DND-41 (cell line): ENCODE measurements around the gene GLYATL1B.

ENCODE experiments used
- ATAC-seq: fragments of 200-7000 bp; cut with Tn5 transposase; 3 replicates; pipeline ENCODE4 v1.9.1; 2021; ENCODE audit warnings: low read depth; ENCODE audit not compliant: insufficient read depth
- DNase-seq: peaks from one replicate; pipeline ENCODE4 v3.0.0-alpha.2; 2020
- H2AFZ ChIP-seq: 2 replicates; pipeline ENCODE4 v1.6.0; 2012; ENCODE audit warnings: low read depth, low read length
- H3K27ac ChIP-seq: 2 replicates; pipeline ENCODE4 v1.5.1; 2012; ENCODE audit warnings: low read length, inconsistent platforms
- H3K27me3 ChIP-seq: fragments of 200-600 bp; sonication (generic); 2 replicates; pipeline ENCODE4 v1.6.0; 2012; ENCODE audit warnings: low read length, mild to moderate bottlenecking, inconsistent platforms; ENCODE audit not compliant: insufficient read depth, poor library complexity
- H3K36me3 ChIP-seq: 2 replicates; pipeline ENCODE4 v1.5.1; 2012; ENCODE audit warnings: low read length, inconsistent platforms; ENCODE audit not compliant: insufficient read depth
- H3K4me1 ChIP-seq: 2 replicates; pipeline ENCODE4 v1.5.1; 2012; ENCODE audit warnings: mild to moderate bottlenecking, low read length; ENCODE audit not compliant: insufficient read depth
- H3K4me2 ChIP-seq: 2 replicates; pipeline ENCODE4 v1.6.0; 2012; ENCODE audit warnings: mild to moderate bottlenecking, moderate library complexity, low read length, inconsistent platforms; ENCODE audit not compliant: insufficient read depth
- H3K4me3 ChIP-seq, 2 experiments: fragments of 200-600 bp in 1 of 2; shearing (Covaris generic) in 1 of 2; 2 replicates each; pipeline ENCODE4 v1.5.1; 2012 to 2016; ENCODE audit warnings: inconsistent platforms in 2 of 2, low read length in 2 of 2, mild to moderate bottlenecking in 2 of 2, low read depth in 1 of 2, moderate library complexity in 1 of 2
- H3K79me2 ChIP-seq: 2 replicates; pipeline ENCODE4 v1.6.0; 2012; ENCODE audit warnings: low read length, inconsistent platforms; ENCODE audit not compliant: insufficient read depth
- H3K9ac ChIP-seq: 2 replicates; pipeline ENCODE4 v1.6.0; 2012; ENCODE audit warnings: low read depth, mild to moderate bottlenecking, inconsistent platforms, low read length, moderate library complexity
- H3K9me3 ChIP-seq: 2 replicates; pipeline ENCODE4 v1.5.1; 2012; ENCODE audit warnings: low read length, moderate library complexity, mild to moderate bottlenecking, inconsistent platforms; ENCODE audit not compliant: insufficient read depth, severe bottlenecking
- H4K20me1 ChIP-seq: 2 replicates; pipeline ENCODE4 v1.6.0; 2012; ENCODE audit warnings: low read length; ENCODE audit not compliant: insufficient read depth
- EZH2 ChIP-seq: IDR thresholded peaks from 3 replicates; pipeline ENCODE4 v1.6.1; 2012; ENCODE audit warnings: borderline replicate concordance, low read depth, mild to moderate bottlenecking, moderate library complexity, low read length, inconsistent platforms; ENCODE audit not compliant: severe bottlenecking
- TF ChIP-seq, protein P1 (sequence below): IDR thresholded peaks from 2 replicates; pipeline ENCODE4 v1.5.1; 2012; ENCODE audit warnings: borderline replicate concordance, low read length, moderate library complexity, mild to moderate bottlenecking; ENCODE audit not compliant: poor library complexity, severe bottlenecking; ENCODE audit errors: extremely low read depth

Gene GLYATL1B

GRCh38 chr11:59112494-59112893 is 26.4 kb downstream of the GLYATL1B start:
- Histone ChIP-seq H3K79me2 (peaks cover 79% of the 10 kb centered on the region), H4K20me1 (no peaks in the 10 kb centered on the region), H3K27ac (no peak overlapping the region), H3K4me1 (peaks cover 48% of the 10 kb centered on the region), H3K9me3 (peaks cover 42% of the 10 kb centered on the region), H2AFZ (no peak overlapping the region), H3K36me3 (peaks cover 94% of the 10 kb centered on the region), H3K4me2 (peak overlapping the region; percentile 10; the same call in 1 of the 2 replicates), H3K4me3 (no peak overlapping the region), H3K9ac (no peak overlapping the region), H3K27me3 (no peaks in the 10 kb centered on the region)
- no peak for ATAC-seq
- DNase-seq, result no peak
- TF ChIP-seq, protein P1, sequence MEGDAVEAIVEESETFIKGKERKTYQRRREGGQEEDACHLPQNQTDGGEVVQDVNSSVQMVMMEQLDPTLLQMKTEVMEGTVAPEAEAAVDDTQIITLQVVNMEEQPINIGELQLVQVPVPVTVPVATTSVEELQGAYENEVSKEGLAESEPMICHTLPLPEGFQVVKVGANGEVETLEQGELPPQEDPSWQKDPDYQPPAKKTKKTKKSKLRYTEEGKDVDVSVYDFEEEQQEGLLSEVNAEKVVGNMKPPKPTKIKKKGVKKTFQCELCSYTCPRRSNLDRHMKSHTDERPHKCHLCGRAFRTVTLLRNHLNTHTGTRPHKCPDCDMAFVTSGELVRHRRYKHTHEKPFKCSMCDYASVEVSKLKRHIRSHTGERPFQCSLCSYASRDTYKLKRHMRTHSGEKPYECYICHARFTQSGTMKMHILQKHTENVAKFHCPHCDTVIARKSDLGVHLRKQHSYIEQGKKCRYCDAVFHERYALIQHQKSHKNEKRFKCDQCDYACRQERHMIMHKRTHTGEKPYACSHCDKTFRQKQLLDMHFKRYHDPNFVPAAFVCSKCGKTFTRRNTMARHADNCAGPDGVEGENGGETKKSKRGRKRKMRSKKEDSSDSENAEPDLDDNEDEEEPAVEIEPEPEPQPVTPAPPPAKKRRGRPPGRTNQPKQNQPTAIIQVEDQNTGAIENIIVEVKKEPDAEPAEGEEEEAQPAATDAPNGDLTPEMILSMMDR, result no peak
- TF ChIP-seq EZH2, result no peak

- no peak for TF ChIP-seq EZH2
- TF ChIP-seq, protein P1, result no peak
- DNase-seq, result no peak
- no peak for ATAC-seq
- Histone ChIP-seq H2AFZ (no peak overlapping the region), H3K4me2 (no peak overlapping the region), H3K9me3 (peaks cover 59% of the 10 kb centered on the region), H3K4me1 (peaks cover 29% of the 10 kb centered on the region), H3K4me3 (no peak overlapping the region), H3K79me2 (peaks cover 71% of the 10 kb centered on the region), H3K27ac (no peak overlapping the region), H3K9ac (no peak overlapping the region), H4K20me1 (no peaks in the 10 kb centered on the region), H3K27me3 (no peaks in the 10 kb centered on the region), H3K36me3 (peaks cover 96% of the 10 kb centered on the region)
These were observed 28.2 kb downstream of the GLYATL1B start for GRCh38 chr11:59114344-59114743.

DNA sequence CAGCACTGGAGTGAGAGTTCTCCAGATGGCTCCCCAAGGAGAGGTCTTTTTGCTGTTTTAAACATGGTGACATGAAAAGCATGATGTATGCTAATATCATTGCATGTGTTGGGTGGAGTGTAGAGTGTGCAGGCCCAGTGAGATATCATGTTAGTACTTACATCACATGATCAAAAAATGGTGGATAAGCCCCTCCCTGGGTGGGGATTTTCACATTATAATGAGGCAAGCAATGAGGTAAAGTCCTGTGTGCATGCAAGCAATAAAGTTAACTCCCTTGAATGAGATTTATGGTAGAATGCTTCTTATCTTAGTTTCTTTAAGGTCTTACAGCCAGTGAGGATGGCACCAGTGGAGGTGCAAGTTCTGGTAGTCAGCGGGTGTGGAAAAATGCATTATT is 29.4 kb downstream of the GLYATL1B start:
- Histone ChIP-seq H3K27ac (no peak overlapping the region), H3K9ac (no peak overlapping the region), H4K20me1 (no peaks in the 10 kb centered on the region), H3K4me2 (no peak overlapping the region), H3K4me1 (peaks cover 17% of the 10 kb centered on the region), H3K9me3 (peaks cover 64% of the 10 kb centered on the region), H3K79me2 (peaks cover 64% of the 10 kb centered on the region), H2AFZ (no peak overlapping the region), H3K4me3 (no peak overlapping the region), H3K27me3 (no peaks in the 10 kb centered on the region), H3K36me3 (peaks cover 94% of the 10 kb centered on the region)
- DNase-seq, result no peak
- ATAC-seq, result no peak
- TF ChIP-seq, protein P1, result no peak
- no peak for TF ChIP-seq EZH2

DNA sequence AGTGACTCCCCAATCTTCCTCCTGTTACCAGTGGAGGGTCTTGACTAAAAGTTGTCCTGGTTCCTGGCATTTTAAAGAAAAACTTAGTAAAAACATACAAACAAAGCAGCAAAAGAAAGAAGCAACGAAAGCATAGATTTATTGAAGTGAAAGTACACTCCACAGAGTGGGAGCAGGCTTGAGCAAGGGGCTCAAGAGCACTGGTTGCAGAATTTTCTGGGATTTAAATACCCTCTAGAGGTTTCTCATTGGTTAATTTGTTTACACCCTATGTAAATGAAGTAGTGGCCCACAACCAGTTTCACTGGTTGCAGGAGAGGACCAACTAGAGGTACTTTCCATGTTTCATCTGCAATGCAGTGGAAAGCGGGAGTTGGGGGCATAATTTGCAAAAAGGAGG is 31.7 kb downstream of the GLYATL1B start:
- no peak overlapping the region for H3K9ac ChIP-seq
- peaks cover 72% of the 10 kb centered on the region for H3K9me3 ChIP-seq
- DNase-seq (no peak), ATAC-seq (no peak)
- no peaks in the 10 kb centered on the region for H3K4me1 ChIP-seq
- H3K79me2 ChIP-seq, result peaks cover 46% of the 10 kb centered on the region
- no peaks in the 10 kb centered on the region for H3K27me3 ChIP-seq
- H2AFZ ChIP-seq, result no peak overlapping the region
- no peak for TF ChIP-seq EZH2
- TF ChIP-seq, protein P1, result no peak
- H3K4me3 ChIP-seq, result no peak overlapping the region
- peaks cover 92% of the 10 kb centered on the region for H3K36me3 ChIP-seq
- H3K4me2 ChIP-seq, result no peak overlapping the region
- H4K20me1 ChIP-seq, result no peaks in the 10 kb centered on the region
- no peak overlapping the region for H3K27ac ChIP-seq
